K562 (cell line): ENCODE measurements around the gene PHKG1. TPM values are rescaled to one million over a fixed set of nuclear protein-coding genes. Genes with fewer than 3 reads are reported as not detected.

Experiments
- ATF7 ChIP-seq: fragments of 450-650 bp; IDR thresholded peaks from 2 replicates; pipeline ENCODE4 v1.7.1; 2014; ENCODE audit warnings: mild to moderate bottlenecking, moderate library complexity
- C11orf30 ChIP-seq: fragments of 450-650 bp; IDR thresholded peaks from 2 replicates; pipeline ENCODE4 v1.6.1; 2016; ENCODE audit warnings: low read depth, mild to moderate bottlenecking
- CHD2 ChIP-seq: IDR thresholded peaks from 2 replicates; pipeline ENCODE4 v1.6.1; 2011; ENCODE audit warnings: low read depth, low read length
- EWSR1 ChIP-seq: fragments of 450-650 bp; IDR thresholded peaks from 2 replicates; pipeline ENCODE4 v1.6.1; 2018; ENCODE audit warnings: borderline replicate concordance, mild to moderate bottlenecking, low read depth, moderate library complexity; ENCODE audit not compliant: partially characterized antibody
- FOXA1 ChIP-seq: fragments of 450-650 bp; IDR thresholded peaks from 2 replicates; pipeline ENCODE4 v1.6.1; 2016; ENCODE audit warnings: mild to moderate bottlenecking, borderline replicate concordance
- KDM4B ChIP-seq, 2 experiments: fragments of 450-650 bp in 1 of 2; sonication (generic) in 1 of 2; IDR thresholded peaks; 2 replicates each; pipeline ENCODE4 v1.6.1; 2016 to 2017; ENCODE audit warnings: borderline replicate concordance in 2 of 2, antibody characterized with exemption in 1 of 2, low read depth in 1 of 2, mild to moderate bottlenecking in 1 of 2
- LCOR ChIP-seq: sonication (generic); formaldehyde crosslinking; IDR thresholded peaks from 2 replicates; pipeline ENCODE4 v1.8.0; 2022; ENCODE audit warnings: mild to moderate bottlenecking, missing genetic modification reagents
- MCM5 ChIP-seq: fragments of 450-650 bp; IDR thresholded peaks from 2 replicates; pipeline ENCODE4 v1.6.1; 2016; ENCODE audit warnings: low read depth
- NFIC ChIP-seq: fragments of 450-650 bp; IDR thresholded peaks from 2 replicates; pipeline ENCODE4 v1.6.1; 2017; ENCODE audit warnings: mild to moderate bottlenecking, inconsistent platforms
- RUNX1 ChIP-seq: sonication (generic); IDR thresholded peaks from 2 replicates; pipeline ENCODE4 v1.6.1; 2016; ENCODE audit warnings: antibody characterized with exemption, low read depth
- SFPQ ChIP-seq: fragments of 200-400 bp; formaldehyde crosslinking; IDR thresholded peaks from 2 replicates; pipeline ENCODE4 v1.6.1; 2017; ENCODE audit warnings: mild to moderate bottlenecking, low read depth, low read length, moderate library complexity
- SMC3 ChIP-seq: conservative IDR thresholded peaks from 2 replicates; pipeline ENCODE4 v1.6.1; 2011; ENCODE audit warnings: low read depth, low read length, improper control_type of control experiment; ENCODE audit not compliant: insufficient read depth
- SP1 ChIP-seq: sonication (generic); formaldehyde crosslinking; IDR thresholded peaks from 2 replicates; pipeline ENCODE4 v1.8.1; 2022; ENCODE audit warnings: mild to moderate bottlenecking, missing genetic modification reagents
- TBP ChIP-seq: optimal IDR thresholded peaks from 2 replicates; pipeline ENCODE3; 2011; ENCODE audit warnings: low read depth, low read length, improper control_type of control experiment
- THRAP3 ChIP-seq: fragments of 450-650 bp; IDR thresholded peaks from 2 replicates; pipeline ENCODE4 v1.6.1; 2016; ENCODE audit warnings: mild to moderate bottlenecking, inconsistent platforms, borderline replicate concordance
- ZFX ChIP-seq: sonication (generic); formaldehyde crosslinking; IDR thresholded peaks from 2 replicates; pipeline ENCODE4 v1.8.0; 2022; ENCODE audit warnings: mild to moderate bottlenecking, missing genetic modification reagents, moderate library complexity
- polyA plus RNA-seq, 8 experiments: library from polyadenylated mRNA; depleted of rRNA in 4 of 8; stranded (reverse) in 5 of 8; unstranded in 3 of 8; fragments of >200 nt; fragmentation: Nextera tagmentation in 2 of 8; fragmentation: Illumina TruSeq in 1 of 8; extraction: Ambion mirVana in 2 of 8; extraction: Trizol in 1 of 8; gene quantifications; 2 replicates each; pipeline versions ENCODE4 v1.2.1 to v1.2.3, GENCODE V29; 2011 to 2014; ENCODE audit warnings: inconsistent platforms in 1 of 8, missing spikeins in 1 of 8
- total RNA-seq, 7 experiments: library from RNA; depleted of rRNA in 6 of 7; stranded (reverse); fragments of >200 nt in 6 of 7; fragmentation: Illumina TruSeq in 2 of 7; extraction: Trizol in 2 of 7; gene quantifications; 2 replicates each; pipeline versions ENCODE4 v1.2.1 to v1.2.3, GENCODE V29; 2011 to 2021; ENCODE audit warnings: low replicate concordance in 1 of 7
- TF ChIP-seq, protein P1 (sequence below): sonication (generic); formaldehyde crosslinking; IDR thresholded peaks from 2 replicates; pipeline ENCODE4 v1.8.1; 2023; ENCODE audit warnings: mild to moderate bottlenecking, missing genetic modification reagents
- TF ChIP-seq, protein P2 (sequence below): sonication (generic); formaldehyde crosslinking; IDR thresholded peaks from 2 replicates; pipeline ENCODE4 v1.8.1; 2023; ENCODE audit warnings: mild to moderate bottlenecking, missing genetic modification reagents
- TF ChIP-seq, protein P3 (sequence below): fragments of 250-450 bp; sonication (Bioruptor Pico); IDR thresholded peaks from 2 replicates; pipeline ENCODE4 v1.4.0; 2020; ENCODE audit warnings: mild to moderate bottlenecking, moderate library complexity

Gene PHKG1
- total and polyA plus RNA-seq, 9 of the 15 experiments (the other 6 are each of a cell fraction or from before 2014, with no cell fraction given): 0.10 to 0.83 (median 0.46) TPM

- TF ChIP-seq, protein P1, sequence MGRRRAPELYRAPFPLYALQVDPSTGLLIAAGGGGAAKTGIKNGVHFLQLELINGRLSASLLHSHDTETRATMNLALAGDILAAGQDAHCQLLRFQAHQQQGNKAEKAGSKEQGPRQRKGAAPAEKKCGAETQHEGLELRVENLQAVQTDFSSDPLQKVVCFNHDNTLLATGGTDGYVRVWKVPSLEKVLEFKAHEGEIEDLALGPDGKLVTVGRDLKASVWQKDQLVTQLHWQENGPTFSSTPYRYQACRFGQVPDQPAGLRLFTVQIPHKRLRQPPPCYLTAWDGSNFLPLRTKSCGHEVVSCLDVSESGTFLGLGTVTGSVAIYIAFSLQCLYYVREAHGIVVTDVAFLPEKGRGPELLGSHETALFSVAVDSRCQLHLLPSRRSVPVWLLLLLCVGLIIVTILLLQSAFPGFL (CRISPR knock-in tag): 0 out of 2 replicates have a peak, but pooled peaks have one; percentile 37
- no peak for TF ChIP-seq C11orf30
- TF ChIP-seq EWSR1: no peak
- TF ChIP-seq SFPQ: no peak
- peak; percentile 72 for TF ChIP-seq SMC3
- 0 out of 2 replicates have a peak, but pooled peaks have one; percentile 10 for TF ChIP-seq ATF7
- no peak for TF ChIP-seq ZFX (CRISPR knock-in tag)
- TF ChIP-seq RUNX1: no peak
- no peak for TF ChIP-seq MCM5
- TF ChIP-seq CHD2: no peak
- TF ChIP-seq NFIC: no peak
- TF ChIP-seq SP1 (CRISPR knock-in tag): no peak
- TF ChIP-seq THRAP3: no peak
- TF ChIP-seq, protein P2, sequence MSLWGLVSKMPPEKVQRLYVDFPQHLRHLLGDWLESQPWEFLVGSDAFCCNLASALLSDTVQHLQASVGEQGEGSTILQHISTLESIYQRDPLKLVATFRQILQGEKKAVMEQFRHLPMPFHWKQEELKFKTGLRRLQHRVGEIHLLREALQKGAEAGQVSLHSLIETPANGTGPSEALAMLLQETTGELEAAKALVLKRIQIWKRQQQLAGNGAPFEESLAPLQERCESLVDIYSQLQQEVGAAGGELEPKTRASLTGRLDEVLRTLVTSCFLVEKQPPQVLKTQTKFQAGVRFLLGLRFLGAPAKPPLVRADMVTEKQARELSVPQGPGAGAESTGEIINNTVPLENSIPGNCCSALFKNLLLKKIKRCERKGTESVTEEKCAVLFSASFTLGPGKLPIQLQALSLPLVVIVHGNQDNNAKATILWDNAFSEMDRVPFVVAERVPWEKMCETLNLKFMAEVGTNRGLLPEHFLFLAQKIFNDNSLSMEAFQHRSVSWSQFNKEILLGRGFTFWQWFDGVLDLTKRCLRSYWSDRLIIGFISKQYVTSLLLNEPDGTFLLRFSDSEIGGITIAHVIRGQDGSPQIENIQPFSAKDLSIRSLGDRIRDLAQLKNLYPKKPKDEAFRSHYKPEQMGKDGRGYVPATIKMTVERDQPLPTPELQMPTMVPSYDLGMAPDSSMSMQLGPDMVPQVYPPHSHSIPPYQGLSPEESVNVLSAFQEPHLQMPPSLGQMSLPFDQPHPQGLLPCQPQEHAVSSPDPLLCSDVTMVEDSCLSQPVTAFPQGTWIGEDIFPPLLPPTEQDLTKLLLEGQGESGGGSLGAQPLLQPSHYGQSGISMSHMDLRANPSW (CRISPR knock-in tag): no peak
- TF ChIP-seq TBP: peak; percentile 25
- 0 out of 4 replicates have a peak, but pooled peaks of 1 of the 2 experiments have one; percentile 41 for TF ChIP-seq KDM4B (IDR thresholded peaks at IDR 0.05; ENCODE audit: borderline replicate concordance in 2 of 2, low read depth in 1 of 2)
- no peak for TF ChIP-seq LCOR
- TF ChIP-seq, protein P3, sequence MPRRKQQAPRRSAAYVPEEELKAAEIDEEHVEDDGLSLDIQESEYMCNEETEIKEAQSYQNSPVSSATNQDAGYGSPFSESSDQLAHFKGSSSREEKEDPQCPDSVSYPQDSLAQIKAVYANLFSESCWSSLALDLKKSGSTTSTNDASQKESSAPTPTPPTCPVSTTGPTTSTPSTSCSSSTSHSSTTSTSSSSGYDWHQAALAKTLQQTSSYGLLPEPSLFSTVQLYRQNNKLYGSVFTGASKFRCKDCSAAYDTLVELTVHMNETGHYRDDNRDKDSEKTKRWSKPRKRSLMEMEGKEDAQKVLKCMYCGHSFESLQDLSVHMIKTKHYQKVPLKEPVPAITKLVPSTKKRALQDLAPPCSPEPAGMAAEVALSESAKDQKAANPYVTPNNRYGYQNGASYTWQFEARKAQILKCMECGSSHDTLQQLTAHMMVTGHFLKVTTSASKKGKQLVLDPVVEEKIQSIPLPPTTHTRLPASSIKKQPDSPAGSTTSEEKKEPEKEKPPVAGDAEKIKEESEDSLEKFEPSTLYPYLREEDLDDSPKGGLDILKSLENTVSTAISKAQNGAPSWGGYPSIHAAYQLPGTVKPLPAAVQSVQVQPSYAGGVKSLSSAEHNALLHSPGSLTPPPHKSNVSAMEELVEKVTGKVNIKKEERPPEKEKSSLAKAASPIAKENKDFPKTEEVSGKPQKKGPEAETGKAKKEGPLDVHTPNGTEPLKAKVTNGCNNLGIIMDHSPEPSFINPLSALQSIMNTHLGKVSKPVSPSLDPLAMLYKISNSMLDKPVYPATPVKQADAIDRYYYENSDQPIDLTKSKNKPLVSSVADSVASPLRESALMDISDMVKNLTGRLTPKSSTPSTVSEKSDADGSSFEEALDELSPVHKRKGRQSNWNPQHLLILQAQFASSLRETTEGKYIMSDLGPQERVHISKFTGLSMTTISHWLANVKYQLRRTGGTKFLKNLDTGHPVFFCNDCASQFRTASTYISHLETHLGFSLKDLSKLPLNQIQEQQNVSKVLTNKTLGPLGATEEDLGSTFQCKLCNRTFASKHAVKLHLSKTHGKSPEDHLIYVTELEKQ (CRISPR knock-in tag): no peak
- TF ChIP-seq FOXA1: no peak
Observed at GRCh38 chr7:56074371-56074791, 18.4 kb downstream of the PHKG1 start (continued).
